Endometrial microvascular endothelial cells (primary cell): ENCODE results near the gene XPA. TPM values are rescaled to one million over a fixed set of nuclear protein-coding genes. Genes with fewer than 3 reads are reported as not detected.
"Not testable (repeated sequence)": the region's sequence is repeated elsewhere in the genome, so short reads cannot be mapped to it uniquely, and the experiment has no call there.

Source experiments
- in situ Hi-C: cut with HindIII; loops from 2 replicates; pipeline ENCODE4 v1.10.0; 2017; ENCODE audit warnings: low sequenced_read_pairs, low pct_unique_long_range_greater_than_20kb; ENCODE audit errors: inconsistent ontology term
- total RNA-seq: library from RNA; depleted of rRNA; stranded (reverse); fragments of >200 nt; gene quantifications from one replicate; pipeline ENCODE4 v1.2.3, GENCODE V29; 2015; ENCODE audit errors: inconsistent ontology term

Gene XPA
- 7.2 TPM for total RNA-seq

DNA sequence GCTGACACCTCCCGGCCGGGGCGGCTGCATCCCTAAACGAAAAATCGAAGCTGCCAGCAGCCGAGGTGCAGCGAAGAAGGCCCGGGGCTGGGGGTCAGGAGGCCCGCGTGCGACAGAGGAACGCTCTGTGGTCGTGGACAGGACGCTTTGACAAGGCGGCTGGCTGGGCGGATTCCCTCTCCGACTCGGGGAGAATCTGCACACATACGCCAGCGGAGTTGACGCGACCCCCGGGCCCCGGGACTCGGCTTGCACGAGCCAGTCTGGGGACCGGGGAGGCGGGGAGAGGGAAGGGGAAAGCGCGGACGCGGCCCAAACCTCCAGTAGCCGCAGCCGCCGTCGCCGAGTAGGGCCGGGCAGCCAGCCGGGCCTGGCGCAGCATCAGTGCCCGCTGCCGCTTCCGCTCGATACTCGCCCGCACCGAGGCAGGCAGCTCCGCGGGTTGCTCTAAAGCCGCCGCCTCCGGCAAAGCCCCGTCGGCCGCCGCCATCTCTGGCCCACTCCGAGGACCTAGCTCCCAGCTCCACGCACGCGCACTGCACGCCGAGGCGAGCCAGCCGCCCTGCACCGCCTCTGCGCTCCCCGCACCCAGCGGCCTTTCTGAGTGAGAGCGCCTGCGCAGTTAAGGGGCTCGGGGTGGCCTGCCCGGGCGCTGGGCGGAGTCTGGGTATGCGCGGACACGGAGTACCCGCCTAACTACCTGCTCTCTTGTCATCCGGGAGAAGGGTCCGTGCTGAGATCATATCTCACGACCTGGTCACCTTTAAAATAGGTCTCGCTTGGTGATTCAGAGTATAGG is at the start of gene XPA:
Gene XPA (minus strand): TSS at position 538 of the 799 bp plus-strand sequence. CDS start 48 bp downstream, at position 490.
- in situ Hi-C loops, result no loop called here

DNA sequence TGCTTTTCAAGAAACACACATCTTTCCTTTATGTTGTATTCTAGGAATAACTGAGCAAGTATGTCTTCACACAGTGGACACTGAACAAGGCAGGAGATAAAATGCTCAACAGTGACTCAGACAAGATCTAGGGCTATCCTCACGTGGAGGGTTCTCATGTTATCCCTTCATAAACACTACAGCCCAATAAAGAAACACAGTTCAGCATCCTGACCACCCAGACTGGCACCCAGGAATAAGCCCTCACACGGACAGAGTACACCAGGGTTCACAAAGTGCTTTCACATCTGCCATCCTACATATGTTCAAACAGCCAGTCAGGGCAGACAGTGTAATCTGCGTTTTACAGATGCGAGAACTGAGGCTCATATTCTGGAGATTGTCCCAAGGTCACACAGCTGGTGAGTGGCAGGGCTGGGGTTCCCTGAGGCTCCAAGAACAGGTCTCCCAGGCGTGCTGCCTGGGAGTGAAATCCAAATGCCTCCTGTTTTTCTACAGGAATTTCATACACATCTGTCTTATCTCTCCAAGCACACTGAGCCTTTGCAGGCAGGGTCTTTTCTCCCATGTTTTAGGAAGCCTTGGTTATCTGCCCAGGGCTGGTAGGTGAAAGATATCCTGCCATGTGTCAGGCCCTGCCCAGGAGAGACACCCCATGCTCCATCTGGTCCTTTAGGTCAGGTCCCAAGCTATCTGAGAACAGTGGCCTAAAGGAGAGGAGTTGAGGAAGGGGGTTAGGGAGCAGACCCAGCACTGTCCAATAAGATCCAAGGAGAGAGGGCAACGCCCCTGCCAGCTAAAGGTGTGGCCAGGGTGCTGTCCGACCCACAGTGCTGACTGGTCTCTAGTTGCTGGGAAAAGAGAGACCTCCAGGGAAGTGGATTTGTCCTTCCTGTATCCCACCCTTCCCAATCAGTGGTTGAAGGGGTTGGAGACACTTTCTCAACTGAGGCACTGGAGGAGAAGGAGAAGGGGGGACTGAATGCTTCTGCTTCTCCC is 47.9 kb upstream of the XPA start:
- in situ Hi-C loops, result no loop called here

DNA sequence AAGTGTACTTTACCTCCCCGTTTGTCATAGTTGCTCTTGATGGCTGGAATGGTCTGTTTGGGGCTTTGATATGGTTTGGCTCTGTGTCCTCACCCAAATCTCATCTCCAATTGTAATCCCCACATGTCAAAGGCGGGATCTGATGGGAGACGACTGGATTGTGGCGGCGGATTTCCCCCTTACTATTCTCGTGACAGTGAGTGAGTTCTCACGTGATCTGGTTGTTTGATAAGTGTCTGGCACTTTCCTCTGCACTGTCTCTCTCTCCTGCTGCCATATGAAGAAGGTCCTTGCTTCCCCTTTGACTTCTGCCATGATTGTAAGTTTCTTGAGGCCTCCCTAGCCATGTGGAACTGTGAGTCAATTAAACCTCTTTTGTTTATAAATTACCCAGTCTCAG is 46.9 kb upstream of the XPA start:
- in situ Hi-C loops, result not testable (repeated sequence)

DNA sequence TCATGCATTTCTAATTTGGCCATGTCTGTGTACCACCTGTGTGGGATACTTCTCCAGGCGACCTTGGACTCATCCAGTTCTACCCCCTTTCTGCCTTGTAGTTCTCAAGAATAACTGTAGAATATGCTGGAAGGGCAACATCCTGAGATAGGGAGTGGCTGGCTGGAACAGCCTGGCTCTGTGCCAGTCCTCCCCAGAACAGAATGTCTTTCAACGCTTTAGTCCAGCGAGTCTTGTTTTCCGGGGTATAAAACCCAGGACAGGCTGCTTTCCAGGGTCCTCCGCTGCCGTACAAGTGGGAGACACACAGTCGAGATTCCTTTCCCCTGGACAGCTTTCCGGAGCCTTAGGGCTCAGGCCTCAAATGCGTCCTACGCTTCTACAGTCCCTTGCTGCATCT is 45.4 kb upstream of the XPA start:
- in situ Hi-C loops, result no loop called here

DNA sequence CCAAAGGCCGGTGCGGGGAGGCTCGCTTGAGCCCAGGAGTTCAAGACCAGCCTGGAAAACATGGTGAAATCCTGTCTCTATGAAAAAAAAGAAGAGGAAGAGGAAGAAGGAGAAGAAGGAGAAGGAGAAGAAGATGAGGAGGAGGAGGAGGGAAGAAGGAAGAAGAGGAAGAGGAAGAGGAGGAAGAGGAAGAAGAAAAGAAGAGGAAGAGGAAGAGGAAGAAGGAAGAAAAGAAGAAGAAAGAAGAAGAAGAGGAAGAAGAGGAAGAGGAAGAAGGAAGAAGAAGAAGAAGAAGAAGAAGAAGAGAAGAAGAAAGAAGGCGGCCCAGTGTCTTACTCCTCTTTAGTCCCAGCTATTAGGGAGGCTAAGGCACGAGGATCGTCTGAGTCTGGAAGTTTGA is 44.8 kb upstream of the XPA start:
- in situ Hi-C loops, result no loop called here

DNA sequence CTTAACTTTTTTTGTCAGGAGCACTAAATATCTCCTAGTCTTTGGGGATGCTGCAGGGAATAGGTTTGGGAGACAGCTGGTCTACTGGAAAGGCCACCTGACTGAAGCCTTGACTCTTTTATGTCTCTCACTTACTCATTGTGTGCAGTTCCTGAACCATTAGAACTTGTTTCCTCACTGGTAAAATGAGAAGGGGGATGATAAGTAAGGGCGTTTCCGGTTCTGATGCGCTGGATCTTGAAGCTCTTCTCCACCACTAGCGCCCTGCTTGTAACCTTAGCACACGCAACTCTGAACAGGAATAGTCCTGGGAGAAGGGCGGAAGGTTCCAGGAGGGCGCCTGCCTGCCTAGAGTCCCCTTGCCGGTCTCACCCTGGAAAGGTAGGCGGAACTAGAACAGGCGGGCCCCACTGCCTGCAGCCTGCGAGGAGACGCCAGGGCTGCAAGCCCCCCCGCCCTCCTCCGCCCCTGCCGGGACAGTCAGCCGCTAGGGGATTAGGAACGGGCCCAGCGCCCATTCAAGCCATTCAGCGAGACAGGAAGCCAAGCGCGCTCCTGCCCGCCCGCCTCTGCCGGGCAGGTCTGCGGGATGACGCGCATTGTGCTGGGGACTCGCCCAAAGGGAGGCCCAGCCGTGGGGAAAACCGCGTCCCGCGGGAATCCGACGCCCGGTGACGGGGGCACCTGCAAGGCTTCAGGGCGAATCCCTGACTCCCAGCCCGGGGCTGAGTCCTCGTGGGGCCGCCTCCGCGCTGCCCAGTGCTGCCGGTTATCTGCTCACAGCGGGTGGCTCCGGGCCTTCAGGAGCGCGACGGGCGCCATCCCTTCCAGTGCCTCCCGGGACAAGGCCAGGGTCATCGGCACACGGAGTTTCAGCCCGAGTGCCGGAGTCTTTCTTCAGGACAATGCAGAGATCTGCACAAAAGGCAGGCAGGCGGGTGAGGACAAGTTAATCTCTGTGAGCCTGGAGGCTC is 44.0 kb upstream of the XPA start:
- in situ Hi-C loops, result no loop called here

DNA sequence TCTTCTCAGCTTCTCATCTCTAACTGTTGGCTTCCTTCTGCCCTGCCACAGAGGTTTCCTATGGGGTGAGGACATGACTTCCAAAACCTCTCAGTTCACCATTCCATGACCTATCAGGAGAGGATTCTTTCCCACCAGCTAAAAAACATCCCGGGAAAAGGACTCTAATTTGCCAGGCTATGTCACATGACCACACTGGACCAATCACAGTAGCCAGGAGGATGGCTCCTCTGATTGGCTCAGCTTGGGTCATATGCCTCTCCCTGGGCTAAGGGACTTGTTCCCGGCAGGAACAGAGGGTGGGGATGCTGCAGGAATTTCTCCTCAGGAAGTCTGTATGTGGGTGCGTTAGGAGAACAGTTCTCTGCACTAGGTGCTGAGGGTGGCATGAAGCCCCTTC is 40.3 kb upstream of the XPA start:
- in situ Hi-C loops, result no loop called here

DNA sequence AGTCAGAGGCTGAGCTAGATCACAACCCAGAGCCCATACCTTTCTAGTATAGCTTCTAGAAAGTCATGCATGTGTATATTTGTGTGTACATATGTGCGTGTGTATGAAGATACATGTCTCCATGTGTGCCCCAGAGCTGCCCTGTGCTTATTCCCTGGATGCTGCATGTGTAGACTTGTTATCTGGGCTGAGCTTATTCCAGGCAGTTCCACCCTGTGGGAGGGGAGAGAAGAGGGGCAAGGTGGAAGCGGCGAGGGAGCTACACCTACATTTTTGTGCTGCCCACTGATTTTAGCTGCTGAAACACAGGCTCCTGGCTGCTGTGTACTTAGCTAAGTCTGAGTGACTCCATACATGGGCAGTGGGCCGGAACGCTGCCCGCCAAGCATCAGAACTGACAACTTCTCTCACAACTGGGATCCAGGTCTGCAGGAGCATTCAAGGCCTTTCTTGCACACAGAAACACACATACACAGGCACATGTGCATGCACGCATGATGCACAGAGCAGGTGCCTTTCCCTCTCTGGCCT is 38.0 kb upstream of the XPA start:
- in situ Hi-C loops, result no loop called here

DNA sequence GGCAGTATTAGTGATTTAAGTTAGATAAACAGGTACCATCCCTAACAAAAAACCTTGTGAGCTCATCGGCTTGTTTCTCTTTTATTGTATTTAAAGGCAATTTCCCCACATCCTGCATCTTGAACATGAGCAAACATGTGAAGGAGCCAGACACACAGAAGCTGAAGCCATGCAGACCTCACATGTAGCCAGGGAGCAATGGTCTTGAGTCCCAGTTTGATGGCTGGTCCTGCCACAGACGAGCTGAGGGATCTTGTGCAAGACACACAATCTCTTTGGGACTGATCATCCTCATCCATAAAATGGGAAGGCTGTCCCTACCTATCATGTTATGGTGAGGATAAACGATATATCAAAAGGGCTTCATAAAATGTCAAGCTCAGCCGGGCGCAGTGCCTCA is 29.6 kb upstream of the XPA start:
- in situ Hi-C loops, result no loop called here

DNA sequence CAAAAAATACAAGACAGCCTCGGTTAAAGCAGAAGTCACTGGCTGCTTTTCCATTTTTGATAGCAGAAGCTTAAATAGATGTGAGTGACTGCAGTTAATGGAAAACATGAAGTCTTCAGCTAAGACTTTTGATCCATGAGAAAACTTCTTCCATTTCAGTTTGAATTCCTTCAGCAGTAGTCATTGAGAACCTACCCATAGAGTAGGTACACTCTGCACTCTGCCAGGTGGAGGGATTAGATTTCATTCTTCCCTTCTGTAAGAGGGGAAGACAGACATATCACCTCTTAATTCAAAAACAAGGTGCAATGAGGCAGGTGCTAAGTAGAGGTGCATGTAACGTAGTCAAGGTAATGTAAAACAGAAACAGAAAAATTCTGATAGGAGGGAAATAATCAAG is 26.7 kb upstream of the XPA start:
- in situ Hi-C loops, result no loop called here

DNA sequence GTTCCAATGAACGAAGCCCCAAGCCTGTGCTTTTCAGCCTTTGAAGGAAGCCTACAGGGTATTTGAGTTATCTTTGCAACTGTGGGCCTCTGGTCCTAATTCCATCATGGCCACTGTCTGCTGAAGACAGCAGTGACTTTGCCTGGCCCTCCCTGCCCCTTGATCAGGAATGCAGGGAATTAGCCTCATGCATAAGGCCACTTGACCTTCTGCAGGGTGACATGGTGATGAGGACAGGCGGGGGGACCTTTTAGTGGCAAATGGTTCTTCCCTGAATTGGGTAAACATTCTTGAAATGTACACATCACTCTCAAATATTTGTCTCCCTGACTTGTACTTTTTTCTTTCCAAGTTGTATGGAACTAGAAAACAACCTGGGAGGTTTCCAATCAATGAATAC is 25.2 kb upstream of the XPA start:
- in situ Hi-C loops, result no loop called here

DNA sequence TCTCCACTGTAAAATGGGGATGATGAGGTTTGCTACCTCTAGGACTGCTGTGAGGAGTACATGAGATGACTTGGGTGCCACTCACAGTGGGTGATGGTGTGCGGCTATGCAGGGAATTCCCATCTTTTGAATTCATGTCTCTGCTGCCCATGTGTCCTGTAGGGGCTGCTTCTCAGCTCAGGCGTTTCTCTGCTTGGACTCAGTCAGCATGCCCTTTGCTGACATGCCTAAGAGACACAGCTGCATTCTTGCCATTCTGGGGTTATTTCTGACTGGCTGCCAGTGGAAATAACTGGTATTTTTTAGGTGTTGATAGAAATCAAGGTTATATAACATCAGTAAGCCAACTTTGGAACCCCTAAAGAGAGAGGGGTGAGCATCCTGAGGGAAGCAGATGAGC is 24.3 kb upstream of the XPA start:
- in situ Hi-C loops, result no loop called here

DNA sequence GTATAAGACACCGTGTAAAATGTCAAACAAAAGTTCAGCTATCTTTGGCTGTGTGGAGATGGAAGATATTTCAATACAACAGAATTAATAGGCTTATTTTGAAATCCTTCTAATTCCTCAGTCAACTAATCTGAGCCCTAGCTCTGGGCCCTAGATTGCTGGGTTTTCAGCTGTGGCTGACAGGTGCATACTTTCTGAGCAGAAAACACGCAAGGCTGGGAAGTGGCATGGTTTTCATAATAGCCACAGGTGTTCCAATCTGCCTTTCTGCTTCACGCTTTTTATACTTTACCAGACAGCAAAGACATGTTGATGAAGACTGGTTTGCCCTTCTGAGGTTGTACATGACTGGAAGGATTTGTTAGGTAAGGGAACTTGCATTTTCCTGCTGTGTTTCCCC is 20.7 kb upstream of the XPA start:
- in situ Hi-C loops, result no loop called here

DNA sequence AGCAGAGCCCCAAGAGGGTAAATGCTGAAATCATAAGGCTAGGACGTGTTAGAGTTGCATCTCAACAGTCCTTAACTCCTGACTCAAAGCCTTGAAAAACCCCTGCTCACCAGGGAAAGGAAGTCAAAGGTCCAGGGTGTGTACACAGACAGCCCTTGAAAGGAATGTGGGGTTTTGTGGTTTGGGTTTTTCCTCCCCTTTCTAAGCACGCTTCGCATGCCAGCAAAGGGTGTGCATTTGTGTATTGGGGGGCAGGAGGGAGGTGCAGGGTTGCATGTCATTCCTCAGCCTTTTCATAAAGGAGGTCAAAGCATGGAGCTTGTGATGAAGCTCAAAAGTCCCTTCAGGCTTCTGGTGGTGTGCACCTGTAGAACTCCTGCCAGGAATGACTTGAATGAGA is 17.3 kb upstream of the XPA start:
- in situ Hi-C loops, result no loop called here

DNA sequence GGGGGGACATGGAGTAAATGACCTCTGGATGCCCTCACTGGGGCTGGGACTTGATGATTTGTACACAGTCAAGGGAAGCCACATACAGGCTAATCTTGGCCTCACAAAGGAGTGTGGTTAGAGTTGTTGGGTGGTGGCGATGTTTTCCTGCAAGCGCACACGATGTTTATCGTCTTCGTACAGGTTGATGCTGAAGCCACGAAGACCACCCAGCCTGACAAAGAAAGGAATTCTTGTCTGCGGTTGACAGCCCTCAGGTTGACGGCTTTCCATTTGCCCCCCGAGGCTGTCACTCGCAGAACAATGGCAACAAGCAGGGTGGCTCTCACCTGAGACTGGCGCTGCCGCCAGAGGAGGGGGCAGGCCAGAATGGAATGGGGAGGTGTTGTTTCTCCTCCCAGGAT is 14.1 kb upstream of the XPA start:
- in situ Hi-C loops, result no loop called here

DNA sequence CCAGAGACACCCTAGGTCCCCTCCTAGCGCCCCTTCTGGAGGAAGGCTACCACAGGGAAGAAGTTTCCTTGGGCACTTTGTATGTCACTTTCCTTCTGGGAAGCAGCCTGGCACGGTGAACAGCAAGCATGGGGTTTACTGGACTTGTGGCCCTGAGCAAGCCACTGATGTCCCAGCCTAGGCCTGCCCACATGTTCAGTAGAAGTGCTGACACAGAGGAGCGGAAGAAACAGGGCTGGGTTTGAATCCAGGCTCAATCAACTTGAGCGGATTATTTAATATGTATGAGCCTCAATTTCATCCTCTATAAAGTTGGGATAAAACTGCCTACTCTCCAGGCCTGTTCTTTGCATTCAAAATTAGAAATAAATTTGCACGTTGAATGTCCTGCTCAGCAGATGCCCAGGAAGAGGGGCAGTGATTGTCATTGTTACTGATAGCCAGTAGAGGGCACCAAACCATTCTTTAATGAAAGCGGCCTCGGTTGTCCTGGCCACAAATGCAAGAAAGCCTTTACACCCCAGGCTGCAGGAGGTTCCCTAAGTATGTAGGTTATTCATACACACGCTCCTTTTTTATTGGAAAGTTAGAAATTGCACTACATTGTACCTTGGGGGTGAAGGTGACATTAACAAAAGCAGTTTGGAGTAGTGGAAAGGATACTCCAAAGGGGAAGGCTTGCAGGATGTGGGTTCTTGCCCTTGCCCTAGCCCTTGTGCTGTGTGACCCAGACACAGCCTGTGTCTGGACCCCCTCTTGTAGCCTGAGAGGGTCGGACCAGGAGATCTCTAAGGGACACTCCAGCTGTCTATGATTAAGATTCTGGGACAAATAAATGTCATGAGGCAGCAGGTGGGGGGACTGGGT is 13.4 kb upstream of the XPA start:
- in situ Hi-C loops, result no loop called here

DNA sequence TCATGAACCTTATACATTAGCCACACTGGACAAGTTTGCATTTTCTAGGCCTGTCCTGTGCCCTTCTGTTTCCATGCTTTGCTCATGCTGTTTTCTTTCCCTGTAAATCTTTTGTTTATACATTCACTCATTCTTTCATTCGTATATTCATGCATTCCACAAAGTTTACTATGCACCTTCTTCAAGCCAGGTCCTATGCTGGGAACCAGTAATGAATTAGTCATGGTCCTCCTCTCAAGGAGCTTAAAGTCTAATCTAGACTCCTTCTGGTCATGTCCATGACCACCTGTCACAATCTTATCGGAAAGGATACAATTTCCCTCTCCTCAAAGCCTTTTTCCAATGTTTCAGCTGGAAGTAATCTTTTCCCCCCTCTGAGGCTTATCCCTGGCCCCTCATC is 9.1 kb upstream of the XPA start:
- in situ Hi-C loops, result no loop called here
